GM18909 (cell line): ENCODE results near the gene TP73.

Experiments used
- ATAC-seq: cut with Tn5 transposase; IDR thresholded peaks from one replicate; pipeline ENCODE4 v1.9.1; 2021; ENCODE audit warnings: mild to moderate bottlenecking; ENCODE audit not compliant: unreplicated experiment, poor library complexity

TP73 gene

DNA sequence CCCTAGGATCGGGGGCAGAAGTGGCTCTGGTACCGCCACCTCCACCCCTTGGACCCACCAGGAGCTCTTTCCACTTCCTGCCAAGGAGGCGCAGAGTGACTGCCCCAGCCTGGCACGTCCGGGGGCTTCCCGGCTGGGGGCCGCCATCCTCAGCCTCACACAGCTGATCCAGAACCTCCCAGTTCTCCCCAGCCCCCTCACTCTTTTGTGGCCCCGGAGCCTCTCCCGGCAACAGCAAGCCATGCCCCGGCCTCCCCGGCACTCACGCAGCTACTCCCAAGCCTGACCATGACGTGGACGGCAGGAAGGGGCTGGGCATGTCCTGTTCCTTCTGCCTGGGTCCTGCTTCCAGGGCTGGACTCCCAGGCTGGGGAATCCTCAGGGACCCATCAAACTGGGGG is 17.1 kb downstream of the TP73 start:
- no peak for ATAC-seq

DNA sequence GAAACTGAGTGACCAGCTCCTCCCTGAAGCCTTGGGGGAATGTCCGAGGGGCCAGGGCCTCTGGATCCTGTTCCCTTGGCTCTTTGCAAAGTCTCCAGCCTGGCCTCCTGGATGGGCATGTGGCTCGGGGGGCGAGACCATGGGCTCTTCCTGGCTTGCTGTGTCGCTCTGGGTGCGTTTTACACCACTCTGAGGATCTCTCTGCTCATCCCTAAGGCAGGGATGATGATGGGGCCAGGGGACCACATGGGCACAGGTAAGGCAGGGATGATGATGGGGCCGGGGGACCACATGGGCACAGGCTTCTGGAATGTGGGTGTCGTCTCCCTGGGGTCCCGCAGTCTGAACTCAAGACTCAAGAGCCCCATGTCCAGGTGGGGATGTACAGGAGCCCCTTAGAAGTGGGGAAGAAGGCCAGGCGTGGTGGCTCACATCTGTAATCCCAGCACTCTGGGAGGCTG is 17.7 kb downstream of the TP73 start:
- no peak for ATAC-seq

DNA sequence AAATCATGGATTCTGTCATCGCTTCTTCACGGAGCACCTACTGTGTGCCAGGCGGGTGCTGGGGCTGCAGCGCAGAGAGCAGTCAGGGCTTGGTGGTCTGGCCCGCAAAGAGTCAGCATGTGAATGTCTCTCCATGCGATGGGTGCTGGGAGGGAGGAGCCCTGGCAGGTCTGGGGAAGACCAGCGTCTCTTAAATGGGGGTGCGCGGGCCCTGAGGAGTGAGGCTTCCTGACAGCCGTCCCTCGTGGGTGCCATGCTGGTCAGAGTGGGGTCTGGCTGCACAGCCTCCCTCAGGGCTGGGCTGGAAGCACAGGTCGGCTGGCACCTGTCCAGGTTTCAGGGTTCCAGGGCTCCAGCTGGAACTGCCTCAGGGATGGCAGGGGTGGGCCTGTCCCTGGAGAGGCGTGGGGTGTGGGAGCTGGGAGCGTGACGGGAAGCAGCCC is 18.5 kb downstream of the TP73 start:
- no peak for ATAC-seq

DNA sequence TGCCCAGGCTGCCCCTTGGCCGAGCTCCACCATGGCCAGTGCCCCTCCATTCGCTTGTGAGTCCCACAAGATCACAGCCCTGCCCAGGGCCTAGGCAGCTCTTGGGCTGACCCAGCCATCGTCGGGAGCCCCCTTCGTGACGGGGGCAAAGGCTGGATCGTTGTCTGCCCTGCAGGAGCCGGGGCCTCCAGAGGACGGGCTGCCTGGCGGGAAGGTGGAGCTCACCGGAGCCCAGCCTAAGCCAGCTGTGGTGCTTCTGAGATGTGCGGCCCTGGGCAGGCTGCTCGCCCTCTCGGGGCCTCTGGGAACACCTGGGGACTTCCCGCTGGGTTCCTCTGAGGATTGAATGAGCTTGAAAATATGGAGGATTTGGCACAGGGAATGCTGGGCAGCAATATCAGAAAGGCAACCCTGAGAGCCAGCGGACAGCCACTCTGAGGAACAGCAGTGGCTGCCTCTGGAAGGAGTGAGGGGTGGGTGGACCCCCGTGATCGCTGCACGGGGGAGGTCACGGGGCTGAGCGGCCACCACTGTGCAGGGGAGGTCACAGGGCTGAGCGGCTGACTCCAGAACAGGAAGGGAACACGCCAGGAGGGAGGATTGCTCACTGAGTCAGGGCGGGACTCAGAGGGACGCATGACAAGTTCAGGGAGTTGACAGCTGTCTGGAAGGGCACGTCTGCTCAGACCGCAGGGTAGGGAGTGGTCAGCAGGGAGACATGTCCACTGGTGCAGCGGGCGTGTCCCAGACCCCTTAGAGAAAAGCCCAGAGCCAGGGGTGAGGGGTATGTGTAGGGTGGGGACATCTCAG is 19.3 kb downstream of the TP73 start:
- ATAC-seq = no peak

DNA sequence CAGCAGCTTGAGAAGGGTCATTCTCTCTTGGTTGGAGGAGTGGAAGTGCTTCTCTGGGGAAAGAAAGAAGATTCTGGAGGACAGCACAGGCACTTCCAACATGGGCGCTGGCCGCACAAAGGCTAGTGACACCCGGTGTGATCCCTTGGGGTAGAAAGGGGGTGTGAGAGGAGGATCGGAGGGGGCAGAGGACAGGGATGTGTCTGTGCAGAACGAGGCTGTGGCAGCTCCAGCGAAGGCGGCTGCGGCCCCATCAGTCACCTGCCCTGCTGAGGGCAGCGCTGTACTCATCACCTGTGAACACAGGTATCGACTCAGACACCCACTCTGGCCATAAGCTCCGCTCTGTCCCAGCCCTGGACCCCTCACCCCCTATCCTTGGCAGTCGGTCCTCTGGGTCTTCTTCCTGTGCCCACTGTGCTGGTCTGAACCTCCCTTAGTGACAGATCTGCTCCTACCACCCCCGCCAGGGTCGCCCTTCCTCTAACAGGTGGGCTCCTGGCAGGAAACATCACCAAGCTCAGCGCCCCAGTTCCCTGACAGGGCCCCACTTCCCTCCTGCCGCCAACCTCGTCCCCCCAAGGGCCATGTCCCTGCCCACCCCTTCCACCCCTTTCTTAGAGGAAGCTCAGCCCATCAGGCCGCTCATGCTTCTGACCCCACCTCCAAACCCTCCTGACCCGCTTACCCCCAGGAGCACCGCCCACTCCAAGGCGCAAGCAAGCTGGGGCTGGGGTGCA is 20.1 kb downstream of the TP73 start:
- no peak for ATAC-seq

DNA sequence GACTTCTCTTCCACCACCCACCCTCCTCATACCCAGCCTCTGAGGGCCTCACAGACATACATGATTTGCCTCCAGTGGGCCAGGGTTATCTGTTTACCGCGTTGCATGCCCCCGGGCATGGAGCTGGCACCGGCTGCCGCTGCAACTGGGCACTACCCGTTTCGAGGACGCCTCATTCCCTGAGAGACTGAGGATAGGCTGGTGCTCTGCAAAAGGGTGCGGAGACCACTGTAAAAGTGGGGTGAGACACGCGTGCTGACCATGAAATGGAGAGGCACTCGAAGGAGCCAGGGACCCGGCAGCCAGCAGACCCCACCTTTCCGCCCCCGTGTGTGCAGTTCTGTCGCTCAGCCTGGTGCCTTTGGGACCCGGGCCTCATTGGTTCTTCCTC is 20.6 kb downstream of the TP73 start:
- no peak for ATAC-seq

DNA sequence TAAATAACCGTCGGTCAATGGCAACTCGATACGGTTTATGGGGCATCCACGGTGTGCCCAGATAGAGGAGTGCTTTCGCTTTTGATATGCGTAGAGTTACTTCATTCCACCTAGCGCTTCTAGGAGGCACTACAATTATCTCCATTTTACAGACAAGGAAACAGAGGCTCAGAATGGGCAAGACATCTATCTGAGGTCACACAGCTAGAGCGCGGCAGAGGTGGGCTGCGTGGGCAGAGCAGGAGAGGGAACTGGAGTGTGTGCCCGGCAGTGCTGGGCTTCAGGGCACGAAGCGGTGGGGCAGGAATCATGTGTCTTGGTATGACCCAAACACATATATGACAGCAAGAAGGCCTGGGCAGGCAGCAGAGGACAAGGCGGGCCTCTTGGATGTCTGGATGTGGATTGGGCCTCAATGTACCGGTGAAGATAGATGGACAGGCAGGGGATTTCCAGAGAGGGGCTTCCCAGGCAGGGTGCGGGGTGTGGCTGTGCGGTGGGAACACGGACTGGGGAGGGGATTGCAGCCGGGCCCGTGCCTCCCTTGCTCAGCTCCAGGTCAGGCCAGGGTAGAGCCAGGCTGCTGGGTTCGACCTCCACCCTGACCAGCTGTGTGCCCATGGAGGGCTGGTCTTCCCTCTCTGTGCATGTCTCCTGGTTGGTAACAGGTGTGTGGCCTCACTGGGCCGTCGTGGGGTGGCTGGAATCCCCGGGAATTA is 21.2 kb downstream of the TP73 start:
- no peak for ATAC-seq

DNA sequence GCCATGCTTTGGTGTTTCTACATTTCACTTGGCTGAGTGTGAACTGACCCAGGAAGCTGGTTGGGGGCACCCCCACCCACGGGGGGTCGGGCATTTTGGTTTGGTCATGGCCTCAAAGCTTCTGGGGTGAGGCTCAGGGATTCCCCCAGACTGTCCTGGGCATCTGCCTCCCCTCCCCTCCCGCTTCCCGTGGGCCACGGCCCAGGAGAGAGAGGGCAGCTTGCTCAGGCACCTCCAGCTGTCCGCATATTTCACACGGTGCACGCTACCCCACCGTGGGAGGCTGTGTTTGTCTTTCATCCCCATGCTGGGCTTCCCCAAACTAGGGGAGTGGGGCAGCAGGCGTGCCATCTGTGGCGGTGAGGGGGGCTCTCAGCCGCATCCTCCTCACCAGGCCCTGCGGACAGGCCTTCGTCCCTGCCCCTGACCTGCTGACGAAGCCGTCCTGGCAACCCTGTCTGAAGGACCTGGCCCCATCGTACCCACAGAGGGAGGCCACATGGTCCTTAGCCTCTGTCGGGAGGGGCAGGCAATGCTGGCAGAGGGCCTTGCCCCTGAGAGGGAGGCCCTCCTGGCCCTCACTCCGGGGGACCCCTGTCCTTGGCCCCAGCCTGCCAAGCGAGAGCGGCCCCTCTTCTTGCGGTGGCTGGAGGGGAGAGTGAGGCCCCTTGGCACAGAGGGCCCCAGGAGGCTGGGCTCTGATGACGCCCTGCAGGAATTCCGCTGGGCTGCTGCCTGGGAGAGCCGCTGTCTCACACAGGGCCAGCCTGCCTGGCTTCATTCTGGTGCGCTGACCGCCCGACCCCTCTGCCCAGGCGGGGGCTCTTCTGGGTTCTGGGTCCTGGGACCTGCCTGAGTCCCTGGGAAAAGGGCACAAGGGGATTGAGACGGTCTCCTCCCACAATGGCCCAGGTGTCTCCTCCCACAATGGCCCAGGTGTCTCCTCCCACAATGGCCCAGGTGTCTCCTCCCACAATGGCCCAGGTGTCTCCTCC is 22.1 kb downstream of the TP73 start:
- no peak for ATAC-seq

DNA sequence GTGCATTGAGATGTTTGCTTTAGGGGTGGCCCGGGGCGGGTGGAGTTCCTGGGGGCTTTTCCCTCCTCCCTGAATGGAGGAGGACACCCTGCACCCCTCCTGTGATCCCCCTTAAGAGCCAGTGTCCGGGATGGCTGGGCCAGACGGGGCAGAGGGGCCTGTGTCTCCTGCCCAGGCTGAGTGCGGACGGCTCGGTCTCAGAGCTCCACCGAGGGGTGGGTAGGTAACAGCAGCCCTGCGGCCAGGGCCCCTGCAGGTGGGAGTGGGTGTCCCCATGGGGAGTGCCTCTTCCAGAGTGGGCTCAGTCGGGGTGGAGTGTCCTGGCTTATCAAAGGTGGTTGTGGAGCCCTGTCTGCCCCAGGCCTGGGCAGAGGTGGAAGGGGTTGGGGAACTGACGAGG is 23.1 kb downstream of the TP73 start:
- no peak for ATAC-seq

DNA sequence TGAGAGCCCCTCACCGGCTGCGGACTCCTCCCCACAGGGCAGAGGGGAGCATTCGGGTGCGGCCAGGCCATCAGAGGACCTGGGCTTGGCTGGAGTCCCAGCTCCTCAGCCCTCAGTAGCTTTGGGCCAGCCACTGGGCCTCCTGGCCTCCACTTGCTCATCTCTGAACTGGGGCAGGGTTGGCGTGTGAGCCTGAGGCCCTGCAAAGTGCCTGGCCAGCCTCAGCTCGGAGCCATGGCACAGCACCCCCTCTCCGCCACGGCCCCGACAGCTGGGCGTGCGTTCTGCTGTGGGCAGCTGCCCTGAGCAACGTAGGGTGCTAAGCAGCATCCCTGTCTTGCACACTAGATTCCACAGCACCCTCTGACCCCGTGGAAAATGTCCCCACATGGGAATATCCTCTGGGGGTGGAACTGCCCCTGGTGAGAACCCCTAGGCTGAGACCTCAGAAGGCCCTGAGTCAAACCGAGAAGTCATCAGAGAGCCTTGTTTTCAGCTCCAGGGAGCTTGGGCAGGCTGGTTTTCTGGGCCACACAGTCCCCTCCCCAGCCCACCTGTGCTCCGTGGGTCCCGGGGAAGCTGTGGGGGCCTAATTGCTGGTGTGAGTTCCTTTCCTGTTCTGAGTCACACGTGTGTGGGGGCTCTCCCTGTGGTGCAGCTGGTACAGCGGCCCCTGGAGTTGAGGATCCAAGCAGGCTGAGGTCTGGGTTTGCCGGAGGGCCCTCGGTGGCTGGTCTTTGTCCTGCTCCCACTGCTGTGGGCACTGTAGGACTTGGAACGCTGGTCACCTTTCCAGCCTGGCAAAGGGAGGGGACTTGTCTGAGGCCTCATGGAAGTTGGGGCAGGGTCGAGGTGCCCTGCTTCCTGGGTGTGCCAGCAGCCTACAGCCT is 24.5 kb downstream of the TP73 start:
- peak; percentile 67 for ATAC-seq

DNA sequence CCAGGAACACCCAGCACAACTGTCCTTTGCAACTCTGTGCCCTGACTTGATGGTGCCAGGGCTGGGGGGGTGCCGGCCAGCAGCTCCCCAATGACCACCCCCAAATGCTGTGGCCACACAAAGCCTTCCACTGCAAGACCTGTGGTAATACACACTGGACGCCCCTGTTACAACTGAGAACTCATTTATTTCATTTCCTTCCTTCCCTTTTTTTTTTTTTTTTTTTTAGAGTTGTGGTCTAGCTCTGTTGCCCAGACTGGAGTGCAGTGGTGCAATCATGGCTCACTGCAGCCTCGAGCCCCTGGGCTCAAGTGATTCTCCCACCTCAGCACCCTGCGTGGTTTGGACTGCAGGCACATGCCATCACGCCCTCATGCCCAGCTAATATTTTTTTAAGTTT is 25.2 kb downstream of the TP73 start:
- ATAC-seq = peak; percentile 15

DNA sequence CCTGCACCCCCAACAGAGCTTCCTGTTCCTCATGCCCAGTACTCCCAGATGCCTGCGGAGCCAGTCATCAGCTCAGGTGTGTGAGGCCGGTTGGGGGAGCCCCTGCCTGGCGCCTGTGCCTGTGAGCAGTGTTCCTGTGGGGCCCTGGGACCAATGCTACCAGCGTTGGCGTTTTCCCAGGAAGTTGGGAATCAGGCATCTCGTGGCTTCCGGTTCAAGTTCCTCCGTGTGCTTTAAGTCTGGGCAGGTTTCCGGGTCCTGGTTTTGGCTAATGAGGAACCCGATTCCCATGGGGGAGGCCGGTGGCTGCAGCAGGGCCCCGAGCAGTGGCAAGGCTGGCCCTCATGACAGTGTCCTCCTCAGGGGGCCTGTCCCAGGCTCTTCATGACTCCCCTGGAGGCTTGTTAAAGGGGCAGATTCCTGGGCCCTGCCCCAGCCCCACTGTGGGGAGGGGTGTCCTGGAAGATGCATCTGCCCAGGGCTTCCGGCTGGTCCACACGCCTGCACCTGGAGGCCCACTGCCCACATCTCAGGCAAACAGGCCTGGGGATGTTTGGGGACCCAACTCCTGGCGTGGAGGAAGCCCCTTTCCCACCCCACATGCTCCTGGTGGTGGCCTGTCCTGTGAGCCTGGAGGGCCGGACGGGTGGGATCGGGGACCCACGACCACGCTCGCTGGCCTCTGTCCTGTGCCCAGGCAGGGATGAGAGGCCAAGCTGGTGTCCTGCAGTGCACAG is 26.2 kb downstream of the TP73 start:
- ATAC-seq = no peak

DNA sequence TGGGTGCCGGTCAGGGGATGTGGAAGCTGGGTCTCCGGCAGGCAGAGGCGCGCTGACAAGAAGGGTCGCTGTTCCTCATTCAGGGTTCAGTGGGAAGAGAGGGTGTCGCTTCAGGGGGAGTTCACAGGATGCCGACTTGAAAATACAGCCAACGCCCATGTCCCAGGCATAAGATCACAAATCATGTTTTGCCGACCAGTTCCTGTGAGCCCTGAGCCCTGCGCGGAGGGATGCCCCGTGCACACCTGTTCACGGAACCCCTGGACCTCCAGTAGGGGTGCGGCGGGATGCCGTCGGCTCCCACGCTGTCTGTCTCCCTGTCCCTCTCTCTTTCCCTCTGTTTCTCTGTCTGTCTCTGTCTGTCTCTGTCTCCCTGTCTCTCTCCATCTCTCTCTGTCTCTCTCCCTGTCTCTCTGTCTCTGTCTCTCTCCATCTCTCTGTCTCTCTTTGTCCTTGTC is 26.8 kb downstream of the TP73 start:
- ATAC-seq = no peak

DNA sequence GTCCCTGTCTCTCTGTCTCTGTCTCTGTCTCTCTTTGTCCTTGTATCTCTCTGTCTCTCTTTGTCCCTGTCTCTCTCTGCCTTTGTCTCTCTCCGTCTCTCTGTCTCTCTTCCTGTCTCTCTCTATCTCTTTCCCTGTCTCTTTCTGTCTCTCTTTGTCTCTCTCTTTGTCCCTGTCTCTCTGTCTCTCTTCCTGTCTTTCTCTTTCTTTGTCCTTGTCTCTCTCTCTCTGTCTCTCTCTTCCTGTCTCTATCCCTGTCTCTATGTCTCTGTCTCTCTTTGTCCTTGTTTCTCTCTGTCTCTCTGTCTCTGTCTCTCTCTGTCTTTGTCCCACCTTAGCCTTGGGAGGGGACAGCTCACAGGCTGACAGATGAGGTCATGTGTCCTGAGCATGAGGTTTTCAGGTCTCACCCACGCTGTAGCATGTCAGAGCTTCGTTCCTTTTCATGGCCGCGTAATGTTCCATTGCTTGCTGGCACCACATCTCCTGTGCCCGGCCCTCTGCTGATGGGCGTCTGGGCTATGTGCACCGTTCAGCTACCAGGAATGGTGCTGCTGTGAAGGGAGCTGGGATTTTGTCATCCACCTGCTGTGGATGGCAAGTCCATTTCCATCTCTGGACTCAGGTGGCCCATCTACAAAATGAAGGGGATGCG is 27.6 kb downstream of the TP73 start:
- no peak for ATAC-seq

DNA sequence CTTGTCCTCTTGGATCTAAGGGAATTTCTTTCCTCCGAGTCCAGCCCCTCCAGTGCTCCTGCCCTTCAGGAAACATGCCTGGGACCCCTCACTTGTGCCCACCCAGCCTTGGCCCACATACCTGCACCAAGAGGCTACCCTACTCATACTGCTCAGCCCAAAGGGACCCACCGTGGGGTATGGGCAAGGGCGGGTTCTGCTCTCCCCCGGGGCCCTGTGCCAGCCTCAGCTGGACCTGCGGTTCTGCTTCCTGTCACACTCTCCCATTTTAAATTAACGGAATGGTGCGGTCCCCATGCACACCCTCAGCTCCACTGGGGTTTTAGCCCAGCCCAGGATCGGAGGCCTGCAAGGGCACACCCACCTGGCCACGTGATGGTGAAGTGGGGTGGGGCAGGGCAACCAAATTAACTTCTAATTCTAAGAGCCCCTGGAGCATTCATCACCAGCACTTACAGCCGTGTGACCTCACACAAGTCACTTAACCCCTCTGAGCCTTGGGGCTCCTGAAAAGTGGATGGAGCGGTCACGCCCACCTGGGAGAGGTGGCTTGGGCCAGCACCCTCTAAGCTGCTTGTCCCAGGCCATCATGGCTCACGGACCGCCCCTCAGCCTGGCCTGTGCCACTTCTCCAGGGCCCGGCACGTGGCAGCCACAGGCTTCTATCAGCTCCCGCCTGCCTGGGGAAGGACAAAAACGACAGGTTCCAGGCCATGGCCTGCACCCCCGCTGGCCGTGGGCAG is 28.3 kb downstream of the TP73 start:
- ATAC-seq = no peak

DNA sequence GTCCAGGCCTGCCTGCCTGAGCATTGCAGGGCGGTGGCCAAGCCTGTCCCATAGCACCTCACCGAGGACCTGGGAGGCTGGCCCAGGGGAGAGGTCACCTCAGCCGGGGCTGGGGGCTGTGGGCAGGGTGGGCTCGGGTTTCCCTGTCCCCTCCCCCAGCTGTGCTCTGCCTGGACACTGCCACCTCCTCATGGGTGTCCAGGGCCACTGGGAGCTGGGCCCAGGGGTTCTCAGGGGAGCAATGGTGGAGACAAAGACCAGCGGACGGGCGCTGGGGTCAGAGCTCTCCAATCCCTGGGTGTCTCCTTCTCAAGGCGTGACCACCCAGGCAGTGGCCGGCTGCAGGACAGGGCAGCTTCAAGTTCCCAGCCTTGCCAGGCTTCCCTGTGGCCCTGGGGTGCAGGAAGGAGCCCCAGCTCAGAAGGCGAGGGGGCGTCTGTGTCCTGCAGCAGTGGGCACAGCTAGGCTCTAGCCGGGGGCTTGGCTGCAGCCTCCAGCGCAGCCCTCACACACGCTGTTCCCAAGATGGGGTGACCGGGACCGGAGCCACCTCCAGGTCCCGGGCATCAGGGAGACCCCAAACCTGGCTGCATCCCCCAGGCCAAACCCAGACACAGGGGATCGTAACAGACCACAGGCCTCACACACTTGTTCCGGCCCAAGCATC is 29.0 kb downstream of the TP73 start:
- no peak for ATAC-seq
